HG03045 (cell line): ENCODE results near the gene BFSP1.

Experiments used
- ATAC-seq: cut with Tn5 transposase; IDR thresholded peaks from one replicate; pipeline ENCODE4 v1.9.1; 2021; ENCODE audit warnings: mild to moderate bottlenecking, moderate library complexity; ENCODE audit not compliant: unreplicated experiment

Gene BFSP1

GRCh38 chr20:17524560-17524959, 6.6 kb downstream of the BFSP1 start:
- no peak for ATAC-seq

DNA sequence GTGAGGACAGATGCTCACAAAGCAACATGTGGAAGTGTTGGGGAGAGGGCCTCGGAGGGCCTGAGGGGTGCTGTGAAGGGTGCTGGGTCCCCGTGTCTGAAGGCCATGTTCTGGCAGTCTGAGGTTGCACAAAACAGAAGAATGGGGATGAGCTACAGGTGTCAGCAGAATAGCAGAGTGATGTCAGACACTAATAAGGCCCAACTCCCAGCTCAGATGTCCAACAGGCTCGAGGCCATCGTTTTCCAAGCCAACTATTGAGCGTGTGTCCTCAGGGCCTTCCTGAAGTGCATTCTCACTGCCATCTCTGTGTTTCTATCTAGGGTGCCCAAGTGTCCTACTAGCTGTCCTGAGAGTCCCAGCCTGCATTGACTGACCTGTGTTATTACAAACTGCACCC, 7.9 kb downstream of the BFSP1 start:
- no peak for ATAC-seq

- no peak for ATAC-seq
Observed at GRCh38 chr20:17522528-17522927, 8.7 kb downstream of the BFSP1 start.

DNA sequence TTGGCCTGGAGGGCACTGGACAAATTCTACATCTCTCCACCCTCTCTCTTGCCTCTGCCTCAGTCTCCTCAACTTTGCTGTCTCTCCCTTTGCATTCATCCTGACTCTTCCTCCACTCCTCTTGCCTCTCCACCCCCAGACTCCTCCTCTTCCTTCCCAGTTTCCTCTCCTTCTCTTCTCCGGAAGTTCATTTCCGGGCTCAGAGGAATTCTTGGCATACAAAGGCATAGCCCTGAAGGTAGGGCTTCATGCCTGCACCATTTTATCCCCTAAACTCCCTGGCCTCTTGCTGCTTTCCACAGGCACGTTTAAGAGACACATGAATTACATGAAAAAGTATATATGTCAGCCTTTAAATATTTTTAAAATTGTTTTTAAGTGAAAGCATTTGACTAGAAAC, 10.6 kb downstream of the BFSP1 start:
- no peak for ATAC-seq

DNA sequence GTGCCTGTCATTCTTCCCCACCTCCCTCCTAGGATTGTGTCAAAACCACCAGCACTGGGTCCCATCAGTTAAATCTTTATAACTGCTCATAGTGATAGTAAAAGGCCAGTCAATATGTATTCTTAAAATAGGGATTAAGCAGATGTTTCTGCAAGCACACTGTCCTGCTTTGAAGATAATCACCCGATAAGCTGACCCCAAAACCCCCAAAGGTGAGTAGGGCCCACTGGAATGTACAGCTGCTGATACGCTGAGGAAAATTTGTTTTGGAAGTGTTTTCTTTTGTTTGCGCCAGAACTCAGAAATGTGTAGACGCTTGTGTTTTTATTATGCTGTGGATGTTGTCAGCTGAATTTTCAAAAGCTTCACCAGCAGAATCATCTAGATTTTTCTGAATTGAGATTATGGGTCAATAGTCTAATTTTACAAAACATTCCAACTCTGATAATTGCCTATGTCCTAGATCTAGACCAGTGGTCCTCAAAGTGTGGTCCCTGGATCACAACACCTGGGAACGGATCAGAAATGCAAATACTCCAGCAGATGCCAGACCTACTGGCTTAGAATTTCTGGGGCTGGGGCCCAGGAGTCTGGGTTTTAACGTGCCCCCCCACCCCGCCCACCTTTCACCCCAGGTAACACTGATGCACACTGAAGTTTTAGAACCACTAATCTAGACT, 11.4 kb downstream of the BFSP1 start:
- ATAC-seq = no peak

DNA sequence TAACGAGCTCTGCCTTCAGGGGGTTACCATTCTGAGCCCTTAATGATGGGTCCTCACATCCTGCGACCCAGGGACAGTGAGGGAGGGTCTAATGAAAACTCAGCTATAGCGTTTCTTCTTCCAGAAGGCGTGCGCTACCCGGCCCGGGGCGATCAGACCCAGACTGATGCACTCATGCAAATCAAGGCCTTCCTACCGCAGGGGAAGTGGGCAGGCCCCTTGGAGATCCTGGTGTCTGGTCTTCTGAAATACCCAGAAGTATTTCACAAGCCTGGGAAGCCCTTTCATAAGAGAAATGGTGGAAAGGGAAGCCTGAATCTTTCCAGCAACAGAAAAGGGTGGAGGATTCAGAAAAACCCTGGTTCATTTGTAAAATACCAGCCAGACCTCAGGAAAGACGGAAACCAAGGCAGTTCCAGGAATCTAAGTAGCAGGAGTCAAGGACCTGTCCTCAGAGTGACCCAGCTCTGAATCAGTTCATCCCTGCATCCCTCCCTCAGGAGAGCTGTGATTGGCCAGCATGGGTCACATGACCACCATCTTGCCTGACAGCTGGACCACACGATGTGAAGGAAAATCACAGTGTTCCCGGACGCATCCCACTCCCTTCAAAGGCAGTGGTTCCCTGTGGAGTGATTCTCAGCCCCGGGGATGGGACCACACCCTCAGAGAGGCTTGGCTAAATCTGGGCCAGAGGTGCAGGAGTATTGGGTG, 12.7 kb downstream of the BFSP1 start:
- ATAC-seq = no peak

DNA sequence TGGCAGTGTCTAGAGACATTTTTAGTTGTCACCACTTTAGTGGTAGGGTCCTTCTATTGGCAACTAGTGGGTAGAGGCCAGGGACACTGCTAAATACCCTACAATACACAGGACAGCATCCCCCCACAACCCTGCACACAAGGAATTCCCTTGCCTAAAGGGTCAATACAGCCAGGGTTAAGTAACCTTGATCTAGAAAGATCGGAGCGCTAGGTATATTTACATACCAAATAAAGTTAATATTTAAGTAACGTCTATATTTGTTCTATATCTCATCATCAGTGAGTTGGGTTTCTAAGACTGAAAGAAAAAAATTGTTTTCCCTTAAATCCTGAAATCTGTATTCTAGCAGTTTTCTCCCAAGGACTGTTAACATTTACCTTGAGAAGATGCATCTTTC, 16.1 kb downstream of the BFSP1 start:
- ATAC-seq = no peak

- ATAC-seq = no peak
Observed at GRCh38 chr20:17513939-17514338, 17.2 kb downstream of the BFSP1 start.

DNA sequence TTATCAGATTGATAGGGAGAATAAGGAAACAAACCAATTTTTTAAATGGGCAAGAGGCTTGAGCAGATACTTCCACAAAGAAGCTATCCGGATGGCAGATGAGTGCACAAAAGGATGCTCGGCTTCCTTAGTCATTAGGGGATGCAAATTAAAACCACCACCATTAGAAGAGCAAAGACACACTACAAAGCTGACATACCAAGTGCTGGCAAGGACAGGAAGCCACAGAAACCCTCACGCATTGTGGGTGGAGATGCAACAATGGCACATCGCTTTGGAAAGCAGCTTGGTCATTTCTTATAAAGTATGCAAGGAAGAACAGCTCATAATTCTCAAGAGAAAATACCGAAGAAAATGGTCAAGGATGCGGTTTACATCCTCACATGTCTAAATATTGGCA, 19.8 kb downstream of the BFSP1 start:
- ATAC-seq = no peak

DNA sequence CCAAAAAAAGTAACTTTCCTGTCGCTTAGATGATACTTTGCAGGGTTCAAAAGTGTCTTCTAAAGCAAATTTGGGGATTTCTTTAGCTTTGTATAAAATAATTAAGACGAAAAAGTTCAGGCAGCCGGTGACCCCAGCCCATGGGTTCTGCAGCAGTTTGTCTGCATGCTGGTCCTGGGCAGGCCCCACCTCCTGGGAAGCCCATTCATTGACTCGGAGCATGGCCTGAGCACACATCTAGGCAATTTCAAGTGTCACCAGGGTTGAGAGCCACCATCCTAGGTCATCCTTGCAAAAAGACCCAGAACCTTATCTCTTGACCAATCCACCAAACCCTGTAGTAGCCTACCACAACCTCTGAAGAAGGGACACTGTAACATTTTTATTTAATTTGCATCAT, 20.6 kb downstream of the BFSP1 start:
- no peak for ATAC-seq

DNA sequence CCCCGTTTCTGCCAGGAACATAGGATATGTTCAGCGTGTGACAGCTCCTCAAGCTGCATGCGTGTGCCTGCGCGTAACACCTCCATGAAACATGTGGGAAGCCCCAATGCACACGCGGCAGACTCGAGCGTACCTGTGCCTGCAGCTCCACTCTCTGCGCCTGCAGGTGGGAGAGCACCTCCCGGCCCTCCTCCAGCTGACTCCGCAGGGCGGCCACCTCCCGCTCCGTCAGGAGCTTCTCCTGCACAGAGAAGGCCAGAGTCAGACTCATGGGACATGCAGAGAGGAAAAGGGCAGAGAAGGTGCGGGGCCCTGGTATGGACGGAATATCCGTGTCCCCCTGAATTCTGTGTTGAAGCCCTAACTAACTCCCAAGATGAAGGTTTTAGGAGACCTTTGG, 22.4 kb downstream of the BFSP1 start:
- no peak for ATAC-seq

DNA sequence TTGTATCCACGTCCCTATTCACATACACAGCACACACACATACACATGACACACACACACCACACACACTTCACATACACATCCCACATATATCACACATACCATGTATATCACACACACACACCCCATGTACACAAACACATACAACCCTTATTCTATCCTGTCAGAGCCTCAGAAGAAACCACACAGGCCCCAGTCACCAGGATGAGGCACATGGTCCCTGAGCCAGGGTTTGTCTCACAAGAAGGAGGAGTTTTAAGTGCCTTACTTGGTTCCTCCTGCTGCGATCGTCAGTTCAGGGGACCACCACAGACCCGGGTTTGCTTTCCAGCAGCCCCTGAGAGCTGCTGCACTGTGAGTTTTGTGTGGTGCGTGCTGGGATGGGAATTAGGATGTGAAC, 23.6 kb downstream of the BFSP1 start:
- ATAC-seq = no peak

GRCh38 chr20:17507032-17507431, 24.1 kb downstream of the BFSP1 start:
- no peak for ATAC-seq

DNA sequence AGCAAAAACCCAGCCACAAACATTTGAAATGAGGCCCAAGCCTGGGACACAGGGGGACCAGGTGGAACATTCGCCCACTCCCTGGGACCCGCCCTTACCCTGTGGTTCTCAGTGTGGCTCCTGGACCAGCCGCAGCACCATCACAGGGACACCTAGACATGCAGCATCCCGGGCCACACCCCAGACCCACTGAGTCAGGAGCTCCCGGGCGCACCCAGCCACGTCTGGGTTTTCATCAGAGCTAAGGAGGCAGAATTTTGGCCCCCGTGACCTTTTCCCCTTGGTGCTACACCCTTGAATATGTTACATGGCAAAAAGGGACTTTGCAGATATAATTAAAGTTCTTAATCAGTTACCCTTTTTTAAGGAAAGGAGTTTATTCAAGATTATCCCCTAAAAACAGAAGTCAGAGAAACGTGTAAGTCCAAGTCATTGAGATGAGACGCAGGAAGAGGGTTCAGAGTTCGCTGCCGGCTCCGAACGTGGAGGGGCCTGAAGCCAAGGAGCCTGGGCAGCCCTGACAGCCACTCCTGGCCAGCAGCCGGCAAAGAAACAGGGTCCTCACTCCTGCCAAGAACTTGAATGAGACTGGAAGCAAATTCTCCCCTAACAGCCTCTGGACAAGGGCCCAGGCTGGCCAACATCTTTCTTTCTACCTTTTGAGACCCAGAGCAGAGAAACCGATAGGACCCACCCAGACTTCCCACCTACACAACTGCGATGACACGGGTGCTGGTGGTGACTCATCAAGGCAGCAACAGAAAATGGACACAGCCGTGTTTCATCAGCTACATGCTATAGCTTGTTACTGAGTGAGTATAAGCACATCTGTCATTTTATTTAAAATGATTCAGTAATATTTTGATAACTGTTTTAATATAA, 25.3 kb downstream of the BFSP1 start:
- ATAC-seq = peak; percentile 25

GRCh38 chr20:17504898-17505635, 26.1 kb downstream of the BFSP1 start:
- ATAC-seq = peak; percentile 69

- ATAC-seq = peak; percentile 4
Observed at GRCh38 chr20:17504066-17504897, 26.9 kb downstream of the BFSP1 start.

DNA sequence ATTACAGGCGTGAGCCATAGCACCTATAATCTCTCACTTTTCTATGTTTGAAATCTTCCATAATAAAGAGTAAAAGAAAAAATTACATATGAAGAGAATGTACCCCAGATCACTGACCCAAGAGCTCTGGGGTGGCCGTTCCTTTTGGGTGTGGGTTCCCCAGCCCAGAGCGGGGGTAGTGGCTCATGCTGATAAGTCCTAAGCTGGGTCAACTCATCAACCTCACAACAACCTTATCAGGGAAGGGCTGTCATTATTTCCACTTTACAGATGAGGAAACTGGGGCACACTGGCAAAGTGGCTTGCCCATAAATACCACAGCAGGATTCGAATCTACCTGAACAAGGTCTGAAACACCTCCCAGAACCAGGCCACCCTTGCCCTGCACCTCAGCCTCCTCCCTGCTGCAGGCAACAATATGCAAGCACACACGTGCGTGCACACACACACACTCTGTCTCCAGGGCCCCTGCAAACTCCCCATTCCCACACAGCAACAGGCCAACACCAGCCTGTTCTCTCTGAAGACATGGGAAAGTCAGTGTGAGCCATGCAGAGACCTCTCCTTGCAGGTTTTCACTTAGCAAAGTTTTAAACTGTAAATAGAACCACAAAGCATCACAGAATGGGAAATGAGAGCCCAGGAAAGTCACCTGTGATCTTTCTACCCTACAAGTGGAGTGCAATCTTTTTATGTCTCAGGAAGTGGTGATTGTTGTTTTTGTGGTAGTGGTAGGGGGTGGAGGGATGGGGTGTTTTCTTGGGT, 27.7 kb downstream of the BFSP1 start:
- no peak for ATAC-seq

GRCh38 chr20:17502105-17502504, 29.1 kb downstream of the BFSP1 start:
- no peak for ATAC-seq

DNA sequence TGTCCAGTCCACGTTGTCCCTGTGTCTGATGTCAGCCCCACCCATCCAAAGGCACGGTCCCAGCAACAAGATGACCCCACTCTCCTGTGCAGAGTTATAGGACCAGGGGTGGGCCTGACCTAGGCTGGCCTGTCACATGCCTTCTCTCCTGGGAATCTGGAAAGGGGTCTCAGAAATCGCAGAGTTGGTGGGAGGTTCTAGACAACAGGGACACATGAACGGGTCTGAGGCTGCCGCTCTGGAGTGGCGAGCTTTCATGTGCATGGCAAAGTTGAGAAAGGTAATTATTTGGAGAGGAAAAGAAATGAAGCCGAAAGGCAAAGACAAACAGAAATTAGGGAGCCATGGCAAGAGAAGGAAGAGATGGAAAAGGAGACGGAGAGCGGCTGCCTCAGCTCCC, 29.5 kb downstream of the BFSP1 start:
- no peak for ATAC-seq
